GM23338 (cell line): ENCODE measurements around the gene EPB41L4A. TPM values are rescaled to one million over a fixed set of nuclear protein-coding genes. Genes with fewer than 3 reads are reported as not detected.

Experiments used
- ATAC-seq: fragments of 200-7000 bp; cut with Tn5 transposase; 3 replicates; pipeline ENCODE4 v1.9.1; 2020
- DNase-seq: peaks from one replicate; pipeline ENCODE4 v3.0.0-alpha.2; 2015; ENCODE audit warnings: low spot score
- H2AFZ ChIP-seq: fragments of 200-600 bp; sonication (generic); 2 replicates; pipeline ENCODE4 v1.8.0; 2016; ENCODE audit warnings: antibody characterized with exemption, mild to moderate bottlenecking, moderate library complexity
- H3F3A ChIP-seq: fragments of 200-600 bp; sonication (generic); replicated peaks from 2 replicates; pipeline ENCODE4 v1.8.0; 2017; ENCODE audit warnings: antibody characterized with exemption, mixed run types, low read depth
- H3K27ac ChIP-seq: fragments of 200-600 bp; sonication (generic); 2 replicates; pipeline ENCODE4 v1.6.1; 2016; ENCODE audit warnings: low read depth
- H3K27me3 ChIP-seq: fragments of 200-600 bp; sonication (generic); 2 replicates; pipeline ENCODE4 v1.8.0; 2016; ENCODE audit warnings: mild to moderate bottlenecking, mixed run types, moderate library complexity; ENCODE audit not compliant: insufficient read depth
- H3K36me3 ChIP-seq: fragments of 200-600 bp; sonication (generic); 2 replicates; pipeline ENCODE4 v1.8.0; 2016; ENCODE audit warnings: mild to moderate bottlenecking; ENCODE audit not compliant: insufficient read depth
- H3K4me1 ChIP-seq: fragments of 200-600 bp; sonication (generic); 2 replicates; pipeline ENCODE4 v1.8.0; 2016; ENCODE audit warnings: mild to moderate bottlenecking, moderate library complexity; ENCODE audit not compliant: insufficient read depth
- H3K4me2 ChIP-seq: fragments of 200-600 bp; sonication (generic); 2 replicates; pipeline ENCODE4 v1.7.1; 2017; ENCODE audit warnings: mixed run types
- H3K4me3 ChIP-seq: fragments of 200-600 bp; sonication (generic); 2 replicates; pipeline ENCODE4 v1.6.1; 2016; ENCODE audit warnings: mixed run types
- H3K79me2 ChIP-seq: fragments of 200-600 bp; sonication (generic); replicated peaks from 2 replicates; pipeline ENCODE4 v1.8.0; 2017; ENCODE audit warnings: mild to moderate bottlenecking; ENCODE audit not compliant: insufficient read depth
- H3K9me2 ChIP-seq: fragments of 200-600 bp; sonication (generic); 2 replicates; pipeline ENCODE4 v1.8.0; 2017; ENCODE audit not compliant: insufficient read depth
- H4K20me1 ChIP-seq: fragments of 200-600 bp; sonication (generic); replicated peaks from 2 replicates; pipeline ENCODE4 v1.8.0; 2017; ENCODE audit warnings: mild to moderate bottlenecking; ENCODE audit not compliant: insufficient read depth
- H3K27ac Mint-ChIP-seq: 2 replicates; pipeline ENCODE4 v1.8.0; 2020; ENCODE audit warnings: inconsistent platforms, mild to moderate bottlenecking, moderate library complexity, mixed read lengths
- H3K27me3 Mint-ChIP-seq: 3 replicates; pipeline ENCODE4 v1.8.0; 2022; ENCODE audit warnings: low read depth, mild to moderate bottlenecking, moderate library complexity, mixed read lengths, inconsistent platforms; ENCODE audit not compliant: insufficient read depth, poor library complexity
- H3K36me3 Mint-ChIP-seq: 3 replicates; pipeline ENCODE4 v1.8.0; 2021; ENCODE audit warnings: low read depth, mild to moderate bottlenecking, inconsistent platforms, moderate library complexity, mixed read lengths
- H3K4me1 Mint-ChIP-seq: 3 replicates; pipeline ENCODE4 v1.8.0; 2020; ENCODE audit warnings: mild to moderate bottlenecking, inconsistent platforms, mixed read lengths
- H3K4me3 Mint-ChIP-seq: 3 replicates; pipeline ENCODE4 v1.8.0; 2021; ENCODE audit warnings: moderate library complexity, mild to moderate bottlenecking, inconsistent platforms, mixed read lengths
- H3K9me3 Mint-ChIP-seq: 3 replicates; pipeline ENCODE4 v1.8.0; 2020; ENCODE audit warnings: moderate library complexity, mild to moderate bottlenecking, inconsistent platforms, mixed read lengths
- CREB1 ChIP-seq: fragments of 250-450 bp; sonication (Bioruptor Pico); IDR thresholded peaks from 2 replicates; pipeline ENCODE4 v1.5.0; 2020; ENCODE audit warnings: low read depth, mild to moderate bottlenecking, moderate library complexity
- EZH2 ChIP-seq: fragments of 200-600 bp; sonication (generic); IDR thresholded peaks from one replicate; pipeline ENCODE4 v1.8.0; 2017; ENCODE audit warnings: antibody characterized with exemption, mild to moderate bottlenecking, low read depth; ENCODE audit not compliant: unreplicated experiment
- EZH2phosphoT487 ChIP-seq: fragments of 200-600 bp; sonication (generic); IDR thresholded peaks from one replicate; pipeline ENCODE4 v1.8.1; 2018; ENCODE audit warnings: antibody characterized with exemption; ENCODE audit not compliant: unreplicated experiment
- JUNB ChIP-seq: IDR thresholded peaks from one replicate; pipeline ENCODE4 v1.6.1; 2016; ENCODE audit warnings: antibody characterized with exemption; ENCODE audit not compliant: unreplicated experiment
- NANOG ChIP-seq: IDR thresholded peaks from 2 replicates; pipeline ENCODE4 v1.6.1; 2016; ENCODE audit warnings: antibody characterized with exemption, borderline replicate concordance
- POLR2AphosphoS5 ChIP-seq: IDR thresholded peaks from 2 replicates; pipeline ENCODE4 v1.6.1; 2016; ENCODE audit warnings: antibody characterized with exemption, low read depth
- STAT1 ChIP-seq: IDR thresholded peaks from one replicate; pipeline ENCODE4 v1.6.1; 2016; ENCODE audit warnings: antibody characterized with exemption; ENCODE audit not compliant: unreplicated experiment
- ZNF114 ChIP-seq: fragments of 250-450 bp; sonication (Bioruptor Pico); IDR thresholded peaks from 2 replicates; pipeline ENCODE4 v1.5.0; 2020; ENCODE audit warnings: mild to moderate bottlenecking, moderate library complexity
- ZNF331 ChIP-seq: fragments of 250-450 bp; sonication (Bioruptor Pico); IDR thresholded peaks from 2 replicates; pipeline ENCODE4 v1.5.0; 2020; ENCODE audit warnings: low read depth, mild to moderate bottlenecking, moderate library complexity
- polyA plus RNA-seq: library from polyadenylated mRNA; unstranded; fragments of >200 nt; fragmentation: Nextera tagmentation; extraction: Ambion mirVana; gene quantifications from 2 replicates; pipeline ENCODE4 v1.2.1, GENCODE V29; 2016
- total RNA-seq: library from RNA; depleted of rRNA; stranded (reverse); fragments of >200 nt; shearing (Covaris generic); gene quantifications from 2 replicates; pipeline ENCODE4 v1.2.3, GENCODE V29; 2014
- TF ChIP-seq, protein P1 (sequence below): IDR thresholded peaks from 2 replicates; pipeline ENCODE4 v1.6.1; 2016; ENCODE audit warnings: antibody characterized with exemption
- TF ChIP-seq, protein P2 (sequence below), 2 experiments: fragments of 200-600 bp in 1 of 2; sonication (generic) in 1 of 2; conservative IDR thresholded peaks; 2 replicates each; pipeline versions ENCODE4 v1.5.1 to v1.6.1; 2016 to 2017; ENCODE audit warnings: antibody characterized with exemption in 2 of 2, low read depth in 2 of 2, mild to moderate bottlenecking in 2 of 2, moderate library complexity in 1 of 2
- TF ChIP-seq, protein P3 (sequence below): IDR thresholded peaks from one replicate; pipeline ENCODE4 v1.6.1; 2018; ENCODE audit warnings: antibody characterized with exemption; ENCODE audit not compliant: unreplicated experiment

Gene EPB41L4A
- total and polyA plus RNA-seq, 2 experiments from 2014 or later, result 5.7 to 6.0 TPM

DNA sequence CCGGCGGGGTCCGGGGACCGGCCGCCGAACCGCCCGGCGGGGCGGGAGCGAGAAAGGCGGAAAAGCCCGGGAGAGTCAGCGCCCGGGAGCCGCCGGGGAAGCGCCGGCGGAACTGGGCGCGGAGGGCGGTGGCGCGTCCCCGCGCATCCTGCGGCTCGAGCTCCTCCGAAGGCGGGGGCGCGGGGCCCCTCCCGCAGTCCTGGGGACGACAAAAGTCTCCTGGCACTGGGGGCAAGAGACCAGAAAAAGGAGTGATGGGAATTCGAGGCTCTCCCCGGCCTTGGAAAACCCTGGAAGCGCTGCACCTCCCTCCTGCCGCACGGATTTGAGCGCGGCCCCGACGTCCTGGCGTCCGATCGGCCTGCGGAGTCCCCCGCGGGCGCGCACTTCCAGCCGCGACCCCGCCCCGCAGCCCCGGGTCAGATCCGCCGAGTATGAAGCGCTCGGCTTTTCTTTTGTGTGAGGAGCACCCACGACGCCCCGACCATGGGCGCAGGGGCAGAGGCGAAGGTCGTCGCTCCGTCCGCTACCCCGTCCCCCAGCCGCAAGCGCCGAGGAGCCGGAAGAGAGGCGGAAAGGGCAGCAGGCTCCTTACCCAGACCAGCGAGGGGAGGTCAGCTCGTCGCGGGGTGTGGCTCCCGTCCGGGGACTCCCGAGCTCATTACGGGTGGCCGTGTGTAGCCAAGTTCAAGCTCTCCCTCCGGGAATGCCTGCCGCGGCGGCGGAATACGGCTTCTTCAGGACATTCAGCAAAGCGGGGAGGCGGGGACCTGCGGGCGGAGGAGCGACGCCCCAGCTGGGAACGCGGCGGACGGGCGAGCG is at the start of gene EPB41L4A (continued):
- TF ChIP-seq, protein P1, sequence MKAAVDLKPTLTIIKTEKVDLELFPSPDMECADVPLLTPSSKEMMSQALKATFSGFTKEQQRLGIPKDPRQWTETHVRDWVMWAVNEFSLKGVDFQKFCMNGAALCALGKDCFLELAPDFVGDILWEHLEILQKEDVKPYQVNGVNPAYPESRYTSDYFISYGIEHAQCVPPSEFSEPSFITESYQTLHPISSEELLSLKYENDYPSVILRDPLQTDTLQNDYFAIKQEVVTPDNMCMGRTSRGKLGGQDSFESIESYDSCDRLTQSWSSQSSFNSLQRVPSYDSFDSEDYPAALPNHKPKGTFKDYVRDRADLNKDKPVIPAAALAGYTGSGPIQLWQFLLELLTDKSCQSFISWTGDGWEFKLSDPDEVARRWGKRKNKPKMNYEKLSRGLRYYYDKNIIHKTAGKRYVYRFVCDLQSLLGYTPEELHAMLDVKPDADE, result no peak
- TF ChIP-seq EZH2, result no peak
- no peak for TF ChIP-seq ZNF331 (CRISPR knock-in tag)

DNA sequence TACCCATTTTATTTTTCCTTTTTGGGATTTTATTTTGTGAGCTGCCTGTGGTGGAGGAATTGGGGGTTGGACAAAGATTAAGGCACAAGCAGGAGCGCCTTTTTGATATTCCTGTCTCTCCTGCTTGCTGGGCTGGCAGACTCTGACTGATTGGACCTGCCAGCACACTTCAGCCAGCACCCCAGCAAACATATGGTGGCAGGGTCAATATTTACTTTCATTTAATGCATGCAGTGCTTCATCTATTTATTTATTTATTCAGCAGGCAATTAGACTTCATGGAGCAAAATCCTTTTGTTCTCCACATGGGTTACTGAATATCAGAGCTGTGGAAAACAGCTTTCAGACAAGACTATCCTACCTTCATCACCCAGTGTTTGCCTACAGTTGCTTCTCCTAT is 48.4 kb upstream of the EPB41L4A start:
- peaks cover 2% of the 10 kb centered on the region for H3K27me3 Mint-ChIP-seq
- no peaks in the 10 kb centered on the region for H3K9me2 ChIP-seq
- H3K27ac Mint-ChIP-seq, result no peak overlapping the region
- no peak overlapping the region for H3K4me3 Mint-ChIP-seq
- no peaks in the 10 kb centered on the region for H3F3A ChIP-seq
- H3K27me3 ChIP-seq, result no peaks in the 10 kb centered on the region
- DNase-seq, result no peak
- no peaks in the 10 kb centered on the region for H4K20me1 ChIP-seq
- no peaks in the 10 kb centered on the region for H3K36me3 ChIP-seq
- H3K4me3 ChIP-seq, result no peak overlapping the region
- peaks cover 25% of the 10 kb centered on the region for H3K9me3 Mint-ChIP-seq
- H3K27ac ChIP-seq, result no peak overlapping the region
- H3K4me2 ChIP-seq, result no peak overlapping the region
- no peaks in the 10 kb centered on the region for H3K79me2 ChIP-seq
- no peak overlapping the region for H2AFZ ChIP-seq
- no peak for ATAC-seq
- peaks cover 8% of the 10 kb centered on the region; the same call in 2 of the 3 replicates for H3K36me3 Mint-ChIP-seq
- H3K4me1 ChIP-seq, result no peaks in the 10 kb centered on the region
- H3K4me1 Mint-ChIP-seq, result no peaks in the 10 kb centered on the region
- TF ChIP-seq, protein P2, sequence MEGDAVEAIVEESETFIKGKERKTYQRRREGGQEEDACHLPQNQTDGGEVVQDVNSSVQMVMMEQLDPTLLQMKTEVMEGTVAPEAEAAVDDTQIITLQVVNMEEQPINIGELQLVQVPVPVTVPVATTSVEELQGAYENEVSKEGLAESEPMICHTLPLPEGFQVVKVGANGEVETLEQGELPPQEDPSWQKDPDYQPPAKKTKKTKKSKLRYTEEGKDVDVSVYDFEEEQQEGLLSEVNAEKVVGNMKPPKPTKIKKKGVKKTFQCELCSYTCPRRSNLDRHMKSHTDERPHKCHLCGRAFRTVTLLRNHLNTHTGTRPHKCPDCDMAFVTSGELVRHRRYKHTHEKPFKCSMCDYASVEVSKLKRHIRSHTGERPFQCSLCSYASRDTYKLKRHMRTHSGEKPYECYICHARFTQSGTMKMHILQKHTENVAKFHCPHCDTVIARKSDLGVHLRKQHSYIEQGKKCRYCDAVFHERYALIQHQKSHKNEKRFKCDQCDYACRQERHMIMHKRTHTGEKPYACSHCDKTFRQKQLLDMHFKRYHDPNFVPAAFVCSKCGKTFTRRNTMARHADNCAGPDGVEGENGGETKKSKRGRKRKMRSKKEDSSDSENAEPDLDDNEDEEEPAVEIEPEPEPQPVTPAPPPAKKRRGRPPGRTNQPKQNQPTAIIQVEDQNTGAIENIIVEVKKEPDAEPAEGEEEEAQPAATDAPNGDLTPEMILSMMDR (conservative IDR thresholded peaks at IDR 0.05; ENCODE audit: low read depth in 2 of 2), result no peak
- no peak for TF ChIP-seq JUNB
- TF ChIP-seq ZNF114 (CRISPR knock-in tag), result no peak
- TF ChIP-seq ZNF331 (CRISPR knock-in tag), result no peak
- TF ChIP-seq, protein P3, sequence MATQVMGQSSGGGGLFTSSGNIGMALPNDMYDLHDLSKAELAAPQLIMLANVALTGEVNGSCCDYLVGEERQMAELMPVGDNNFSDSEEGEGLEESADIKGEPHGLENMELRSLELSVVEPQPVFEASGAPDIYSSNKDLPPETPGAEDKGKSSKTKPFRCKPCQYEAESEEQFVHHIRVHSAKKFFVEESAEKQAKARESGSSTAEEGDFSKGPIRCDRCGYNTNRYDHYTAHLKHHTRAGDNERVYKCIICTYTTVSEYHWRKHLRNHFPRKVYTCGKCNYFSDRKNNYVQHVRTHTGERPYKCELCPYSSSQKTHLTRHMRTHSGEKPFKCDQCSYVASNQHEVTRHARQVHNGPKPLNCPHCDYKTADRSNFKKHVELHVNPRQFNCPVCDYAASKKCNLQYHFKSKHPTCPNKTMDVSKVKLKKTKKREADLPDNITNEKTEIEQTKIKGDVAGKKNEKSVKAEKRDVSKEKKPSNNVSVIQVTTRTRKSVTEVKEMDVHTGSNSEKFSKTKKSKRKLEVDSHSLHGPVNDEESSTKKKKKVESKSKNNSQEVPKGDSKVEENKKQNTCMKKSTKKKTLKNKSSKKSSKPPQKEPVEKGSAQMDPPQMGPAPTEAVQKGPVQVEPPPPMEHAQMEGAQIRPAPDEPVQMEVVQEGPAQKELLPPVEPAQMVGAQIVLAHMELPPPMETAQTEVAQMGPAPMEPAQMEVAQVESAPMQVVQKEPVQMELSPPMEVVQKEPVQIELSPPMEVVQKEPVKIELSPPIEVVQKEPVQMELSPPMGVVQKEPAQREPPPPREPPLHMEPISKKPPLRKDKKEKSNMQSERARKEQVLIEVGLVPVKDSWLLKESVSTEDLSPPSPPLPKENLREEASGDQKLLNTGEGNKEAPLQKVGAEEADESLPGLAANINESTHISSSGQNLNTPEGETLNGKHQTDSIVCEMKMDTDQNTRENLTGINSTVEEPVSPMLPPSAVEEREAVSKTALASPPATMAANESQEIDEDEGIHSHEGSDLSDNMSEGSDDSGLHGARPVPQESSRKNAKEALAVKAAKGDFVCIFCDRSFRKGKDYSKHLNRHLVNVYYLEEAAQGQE, result no peak
- TF ChIP-seq, protein P1, result no peak
- TF ChIP-seq EZH2, result no peak
- no peak for TF ChIP-seq EZH2phosphoT487
- no peak for TF ChIP-seq STAT1
- TF ChIP-seq NANOG, result no peak
- TF ChIP-seq CREB1, result no peak
- no peak for TF ChIP-seq POLR2AphosphoS5
